Measurements from ENCODE around the gene PHACTR2.
A peak's percentile ranks its signal among the peaks of the same experiment; 100 is the strongest.
"Not testable (repeated sequence)": the region's sequence is repeated elsewhere in the genome, so short reads cannot be mapped to it uniquely, and the experiment has no call there.

PHACTR2 gene

DNA sequence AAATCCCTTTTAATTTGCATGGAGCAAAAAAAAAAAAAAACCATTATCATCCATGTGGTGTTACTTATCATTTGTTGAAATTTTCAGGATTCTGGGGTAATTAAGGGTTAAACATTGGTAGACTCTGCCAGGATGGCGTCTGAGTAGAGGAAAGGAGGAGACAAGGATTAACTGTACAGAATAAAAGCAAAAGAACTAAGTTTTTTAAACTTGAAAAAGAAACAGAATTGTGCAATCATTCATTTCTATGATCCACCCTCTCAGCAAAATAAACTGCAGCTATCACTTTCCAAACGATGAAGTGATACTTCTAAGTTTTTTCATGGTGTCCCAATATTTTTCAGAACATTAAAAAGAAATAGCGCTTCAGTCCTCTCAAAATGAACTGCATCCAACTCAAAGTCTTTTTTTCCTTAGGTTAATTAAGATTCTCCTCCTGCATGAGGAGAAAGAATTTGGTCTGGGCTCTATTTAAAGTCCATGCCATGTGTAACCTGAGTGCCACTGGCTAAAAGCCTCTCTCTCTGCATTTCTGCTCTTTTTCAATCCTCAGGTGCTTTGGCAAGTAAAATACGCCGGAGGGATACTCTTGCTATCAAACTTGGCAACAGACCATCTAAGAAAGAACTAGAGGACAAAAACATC is 95.9 kb downstream of the PHACTR2 start:
- no peak for DNase-seq

DNA sequence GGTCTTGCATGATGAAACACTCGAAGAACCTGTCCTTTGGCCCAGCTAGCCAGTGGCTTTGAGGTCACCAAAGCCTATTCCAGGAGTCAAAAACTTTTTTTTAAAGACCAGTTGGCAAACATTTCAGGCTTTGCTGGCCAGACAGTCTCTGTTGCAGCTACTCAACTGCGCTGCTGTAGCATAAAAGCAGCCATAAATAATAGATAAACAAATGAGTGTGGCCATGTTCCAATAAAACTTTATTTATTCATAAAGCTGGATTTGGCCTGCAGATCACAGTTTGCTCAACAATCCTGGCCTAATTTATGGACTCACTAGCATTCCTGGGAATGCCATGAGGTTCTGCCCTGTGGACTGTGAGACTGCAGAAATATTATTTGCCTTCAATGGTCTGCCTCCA is 96.6 kb downstream of the PHACTR2 start:
- DNase-seq: no peak

DNA sequence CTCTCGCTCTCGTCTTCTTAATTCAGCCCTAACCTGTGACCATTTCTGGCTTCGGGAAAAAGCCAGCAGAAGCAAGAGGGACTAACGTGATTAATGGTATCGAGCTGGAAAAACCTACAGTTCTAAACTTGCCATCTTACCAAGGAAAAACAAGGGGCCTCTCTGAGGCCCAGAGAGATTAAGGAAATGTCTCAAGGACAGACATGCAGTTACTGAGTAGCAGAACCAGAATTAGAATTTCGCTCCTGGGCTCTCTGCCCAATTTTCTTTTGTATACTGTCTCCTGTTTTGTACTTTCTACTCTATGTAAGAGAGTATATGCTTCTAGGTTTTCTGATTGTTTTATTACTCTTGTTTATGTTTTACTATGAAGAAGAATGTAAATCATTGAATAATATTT is 97.6 kb downstream of the PHACTR2 start:
- DNase-seq: no peak

DNA sequence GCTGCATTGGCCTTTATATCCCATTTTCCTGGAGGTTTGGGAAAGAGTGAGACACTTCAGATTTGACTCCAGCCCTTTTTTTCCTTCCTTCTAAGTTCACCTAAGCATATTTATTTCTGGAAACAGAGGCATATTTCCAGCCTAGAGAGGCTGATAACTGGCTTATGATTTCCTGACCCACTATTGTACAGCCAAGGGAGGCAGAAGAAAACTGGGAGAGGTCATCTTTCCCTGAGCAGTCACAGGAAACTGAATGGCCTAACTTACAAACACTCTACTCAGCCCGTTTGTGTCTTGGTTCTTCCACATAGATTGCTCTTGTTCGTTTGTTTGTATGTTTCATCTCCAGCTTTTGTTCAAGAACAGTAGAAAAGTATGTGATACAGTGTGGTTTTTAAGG is 101.2 kb downstream of the PHACTR2 start:
- no peak for DNase-seq

DNA sequence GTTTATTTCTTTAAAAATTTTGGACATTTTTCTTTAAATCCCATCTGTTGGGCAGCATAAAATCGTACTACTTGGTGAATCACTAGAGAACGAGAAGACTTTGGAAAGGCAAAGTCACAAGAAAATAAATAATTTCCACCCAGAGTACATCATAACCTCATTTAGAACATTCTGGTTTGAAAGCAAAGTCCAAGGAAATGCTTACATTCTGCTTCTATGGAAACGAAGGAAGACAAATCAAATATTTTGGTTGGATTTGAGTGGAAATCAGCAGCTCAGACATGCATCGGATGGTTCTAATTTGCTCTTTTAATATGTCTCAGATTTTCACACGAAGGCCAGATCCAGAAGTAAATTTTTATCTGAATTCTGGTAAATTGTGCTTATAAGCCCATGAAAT is 104.7 kb downstream of the PHACTR2 start:
- DNase-seq: no peak

- DNase-seq: no peak
Measured at GRCh38 chr6:143783077-143783476, 105.3 kb downstream of the PHACTR2 start.

GRCh38 chr6:143784316-143784715 is 106.6 kb downstream of the PHACTR2 start:
- DNase-seq: no peak

GRCh38 chr6:143786371-143786770 is 108.6 kb downstream of the PHACTR2 start:
- not testable (repeated sequence) for DNase-seq

GRCh38 chr6:143792402-143793279 is 114.9 kb downstream of the PHACTR2 start:
- DNase-seq: no peak

GRCh38 chr6:143793280-143793619 is 115.5 kb downstream of the PHACTR2 start:
- DNase-seq: no peak

DNA sequence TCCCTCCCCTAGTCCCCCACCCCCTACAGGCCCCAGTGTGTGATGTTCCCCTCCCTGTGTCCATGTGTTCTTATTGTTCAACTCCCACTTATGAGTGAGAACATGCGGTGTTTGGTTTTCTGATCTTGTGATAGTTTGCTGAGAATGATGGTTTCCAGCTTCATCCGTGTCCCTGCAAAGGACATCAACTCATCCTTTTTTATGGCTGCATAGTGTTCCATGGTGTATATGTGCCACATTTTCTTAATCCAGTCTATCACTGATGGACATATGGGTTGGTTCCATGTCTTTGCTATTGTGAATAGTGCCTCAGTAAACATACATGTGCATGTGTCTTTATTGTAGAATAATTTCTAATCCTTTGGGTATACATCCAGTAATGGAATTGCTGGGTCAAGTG is 118.8 kb downstream of the PHACTR2 start:
- not testable (repeated sequence) for DNase-seq

GRCh38 chr6:143798487-143798886 is 120.7 kb downstream of the PHACTR2 start:
- DNase-seq: not testable (repeated sequence)

- DNase-seq: no peak
Measured at GRCh38 chr6:143802833-143803565, 125.2 kb downstream of the PHACTR2 start.

GRCh38 chr6:143803769-143804568 is 126.2 kb downstream of the PHACTR2 start:
- DNase-seq: no peak

DNA sequence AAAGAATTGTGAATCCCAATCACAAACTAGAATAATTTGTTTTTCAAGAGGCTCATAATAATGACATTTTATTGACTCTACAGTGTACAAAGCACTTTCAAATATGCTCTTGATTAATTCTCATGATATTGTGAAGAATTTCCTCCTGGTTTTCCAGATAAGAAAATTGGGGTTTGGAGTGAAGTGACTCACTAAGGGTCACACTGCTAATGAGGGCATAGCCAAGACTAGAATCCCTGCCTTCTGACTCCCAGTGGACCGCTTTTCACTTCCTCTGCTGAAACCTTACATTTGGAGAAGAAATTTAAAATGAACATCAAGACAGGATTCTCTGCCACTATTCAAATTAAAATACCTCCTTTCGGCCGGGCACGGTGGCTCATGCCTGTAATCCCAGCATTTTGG is 127.1 kb downstream of the PHACTR2 start:
- no peak for DNase-seq

DNA sequence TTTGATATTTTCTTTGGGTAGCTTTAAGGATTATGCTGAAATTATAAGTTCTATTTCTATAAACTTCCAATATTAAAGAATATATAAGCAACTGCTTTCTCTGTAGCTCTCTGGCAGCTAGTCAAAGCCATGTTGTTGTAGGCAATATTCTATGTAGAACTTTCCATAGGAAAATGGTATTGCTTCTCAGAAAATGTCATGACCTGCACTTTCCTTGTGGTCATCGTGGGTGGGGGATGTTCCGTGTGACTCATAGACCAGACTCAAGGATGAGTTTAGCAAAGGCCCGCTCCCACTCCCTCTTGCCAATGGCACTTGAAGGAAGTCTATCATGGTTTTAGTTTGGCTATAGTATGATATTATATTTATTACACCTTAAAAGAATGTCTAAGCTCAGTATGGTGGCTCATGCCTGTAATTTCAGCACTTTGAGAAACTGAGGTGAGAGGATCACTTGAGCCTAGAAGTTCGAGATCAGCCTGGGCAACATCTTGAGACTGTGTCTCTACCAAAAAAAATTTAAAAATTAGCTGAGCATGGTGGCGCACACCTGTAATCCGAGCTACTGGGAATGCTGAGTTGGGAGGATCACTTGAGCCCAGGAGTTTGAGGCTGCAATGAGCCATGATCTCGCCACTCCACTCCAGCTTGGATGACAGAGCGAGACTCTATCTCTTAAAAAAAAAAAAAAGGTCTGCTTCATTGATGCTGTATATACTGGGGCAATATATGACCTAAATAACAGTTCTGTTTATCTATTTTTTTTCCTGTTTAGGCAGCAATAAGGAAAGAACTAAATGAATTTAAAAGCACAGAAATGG is 128.7 kb downstream of the PHACTR2 start:
- peak; percentile 22 for DNase-seq

- DNase-seq: no peak
Measured at GRCh38 chr6:143807103-143807772, 129.5 kb downstream of the PHACTR2 start.

GRCh38 chr6:143810745-143811144 is 133.0 kb downstream of the PHACTR2 start:
- no peak for DNase-seq

GRCh38 chr6:143811501-143812157 is 133.9 kb downstream of the PHACTR2 start:
- DNase-seq: no peak

GRCh38 chr6:143817621-143818020 is 139.9 kb downstream of the PHACTR2 start:
- DNase-seq: no peak

GRCh38 chr6:143821359-143821758 is 143.6 kb downstream of the PHACTR2 start:
- DNase-seq: no peak
